ENCODE results near the gene NRIP3. TPM values are rescaled to one million over a fixed set of nuclear protein-coding genes. Genes with fewer than 3 reads are reported as not detected.

NRIP3 gene
- polyA plus RNA-seq, 1 experiment, result 4.7 TPM

GRCh38 chr11:9042488-9042887 is 38.7 kb upstream of the NRIP3 start:
- no peak for DNase-seq (ENCODE audit: low read depth)
- TF ChIP-seq CTCF (IDR thresholded peaks at IDR 0.05; ENCODE audit: insufficient read depth, low read depth, low read length), result no peak
- CTCF ChIA-PET, result interaction anchor here (1.9 kb wide), 1 partner anchor 28 kb away, joined by 10 read pairs; no protein-coding TSS in a partner anchor
- POLR2A ChIA-PET, result no interaction called here
- Histone ChIP-seq H3K27me3 (ENCODE audit: control insufficient read depth, insufficient read depth, low read length) (no peaks in the 10 kb centered on the region), H3K4me3 (ENCODE audit: low read depth, low read length) (no peak overlapping the region), H3K36me3 (ENCODE audit: control insufficient read depth, insufficient read depth, low read length) (no peaks in the 10 kb centered on the region)

- no peak overlapping the region for H3K4me3 ChIP-seq (ENCODE audit: low read depth, low read length)
- ChIA-PET POLR2A (no interaction called here), CTCF (interaction anchor here (0.5 to 0.6 kb wide), 2 partner anchors 83 to 756 kb away, joined by 3 read pairs; no protein-coding TSS in a partner anchor)
- no peak for TF ChIP-seq CTCF (IDR thresholded peaks at IDR 0.05; ENCODE audit: insufficient read depth, low read depth, low read length)
- no peak for DNase-seq (ENCODE audit: low read depth)
- no peaks in the 10 kb centered on the region for H3K27me3 ChIP-seq (ENCODE audit: control insufficient read depth, insufficient read depth, low read length)
- H3K36me3 ChIP-seq (ENCODE audit: control insufficient read depth, insufficient read depth, low read length), result no peaks in the 10 kb centered on the region
Measured at GRCh38 chr11:9041747-9042146, 37.9 kb upstream of the NRIP3 start.

GRCh38 chr11:9040410-9040809 is 36.6 kb upstream of the NRIP3 start:
- Histone ChIP-seq H3K36me3 (ENCODE audit: control insufficient read depth, insufficient read depth, low read length) (no peaks in the 10 kb centered on the region), H3K27me3 (ENCODE audit: control insufficient read depth, insufficient read depth, low read length) (no peaks in the 10 kb centered on the region), H3K4me3 (ENCODE audit: low read depth, low read length) (no peak overlapping the region)
- no peak for DNase-seq (ENCODE audit: low read depth)
- ChIA-PET CTCF (no interaction called here), POLR2A (no interaction called here)
- no peak for TF ChIP-seq CTCF (IDR thresholded peaks at IDR 0.05; ENCODE audit: insufficient read depth, low read depth, low read length)

GRCh38 chr11:9039863-9040262 is 36.1 kb upstream of the NRIP3 start:
- DNase-seq (ENCODE audit: low read depth), result no peak
- POLR2A ChIA-PET, result no interaction called here
- CTCF ChIA-PET, result interaction anchor here (1.4 kb wide), 1 partner anchor 97 kb away, joined by 4 read pairs; no protein-coding TSS in a partner anchor

GRCh38 chr11:9039198-9039597 is 35.4 kb upstream of the NRIP3 start:
- TF ChIP-seq CTCF (IDR thresholded peaks at IDR 0.05; ENCODE audit: insufficient read depth, low read depth, low read length), result no peak
- no peak for DNase-seq (ENCODE audit: low read depth)
- CTCF ChIA-PET, result interaction anchor here (0.9 to 1.4 kb wide), 2 partner anchors 12 to 98 kb away, joined by 3 to 4 read pairs; no protein-coding TSS in a partner anchor
- H3K4me3 ChIP-seq (ENCODE audit: low read depth, low read length), result no peak overlapping the region
- no peaks in the 10 kb centered on the region for H3K27me3 ChIP-seq (ENCODE audit: control insufficient read depth, insufficient read depth, low read length)
- no peaks in the 10 kb centered on the region for H3K36me3 ChIP-seq (ENCODE audit: control insufficient read depth, insufficient read depth, low read length)
- POLR2A ChIA-PET, result no interaction called here

More at GRCh38 chr11:9039863-9040262, 36.1 kb upstream of the NRIP3 start:
- Histone ChIP-seq H3K36me3 (ENCODE audit: control insufficient read depth, insufficient read depth, low read length) (no peaks in the 10 kb centered on the region), H3K4me3 (ENCODE audit: low read depth, low read length) (no peak overlapping the region), H3K27me3 (ENCODE audit: control insufficient read depth, insufficient read depth, low read length) (no peaks in the 10 kb centered on the region)
- TF ChIP-seq CTCF (IDR thresholded peaks at IDR 0.05; ENCODE audit: insufficient read depth, low read depth, low read length), result no peak

All from BJ (cell line).